CD4-positive, alpha-beta T cell (primary cell): Measurements from ENCODE around the gene MTMR6. TPM values are rescaled to one million over a fixed set of nuclear protein-coding genes. Genes with fewer than 3 reads are reported as not detected.
A peak's percentile ranks its signal among the peaks of the same experiment; 100 is the strongest.

ENCODE experiments used
- ATAC-seq: fragments of 200-7000 bp; cut with Tn5 transposase; one replicate; pipeline ENCODE4 v1.10.0; 2022; ENCODE audit warnings: mild to moderate bottlenecking; ENCODE audit not compliant: poor library complexity
- CTCF ChIA-PET: fragments of 350-600 bp; sonication (Branson Sonifier 250); formaldehyde crosslinking; loops from one replicate; lab custom pipeline; 2021; ENCODE audit warnings: antibody characterized with exemption, inconsistent platforms; lab: Charles Lee
- POLR2A ChIA-PET: fragments of 350-600 bp; sonication (Branson Sonifier 250); formaldehyde crosslinking; loops from one replicate; lab custom pipeline; 2021; ENCODE audit warnings: antibody characterized with exemption, inconsistent platforms; lab: Charles Lee
- DNase-seq, 14 experiments: peaks; one replicate each; pipeline ENCODE4 v3.0.0-alpha.2; 2013 to 2020; ENCODE audit warnings: mixed read lengths in 2 of 14
- H3K27ac ChIP-seq, 2 donors: one replicate each; pipeline versions ENCODE4 v1.5.1 to v1.7.0; 2013; ENCODE audit warnings: low read length in 2 of 2, low read depth in 1 of 2, mild to moderate bottlenecking in 1 of 2
- H3K27me3 ChIP-seq, 2 experiments: 1 replicate in 1 of 2; 2 replicates in 1 of 2; pipeline versions ENCODE4 v1.6.1 to v1.7.0; 2013; ENCODE audit warnings: low read length in 2 of 2, control low read depth in 1 of 2, mild to moderate bottlenecking in 1 of 2, moderate library complexity in 1 of 2; ENCODE audit not compliant: insufficient read depth in 2 of 2, control insufficient read depth in 1 of 2
- H3K36me3 ChIP-seq: one replicate; pipeline ENCODE4 v1.6.1; 2013; ENCODE audit warnings: low read length, control low read depth; ENCODE audit not compliant: insufficient read depth
- H3K4me1 ChIP-seq: one replicate; pipeline ENCODE4 v1.6.1; 2013; ENCODE audit warnings: low read length, control low read depth; ENCODE audit not compliant: insufficient read depth
- H3K4me3 ChIP-seq: one replicate; pipeline ENCODE4 v1.5.1; 2013; ENCODE audit warnings: mild to moderate bottlenecking, low read length, moderate library complexity
- H3K9me3 ChIP-seq, 2 experiments: 1 replicate in 1 of 2; 2 replicates in 1 of 2; pipeline versions ENCODE4 v1.6.1 to v1.7.0; 2013; ENCODE audit warnings: low read length in 2 of 2, mild to moderate bottlenecking in 2 of 2, control low read depth in 1 of 2, moderate library complexity in 1 of 2; ENCODE audit not compliant: control insufficient read depth in 1 of 2, insufficient read depth in 1 of 2
- H3K27ac Mint-ChIP-seq: one replicate; pipeline ENCODE4 v1.8.0; 2020; ENCODE audit warnings: mixed read lengths
- H3K27me3 Mint-ChIP-seq: one replicate; pipeline ENCODE4 v1.8.0; 2021; ENCODE audit warnings: mixed read lengths
- H3K36me3 Mint-ChIP-seq: one replicate; pipeline ENCODE4 v1.8.0; 2021; ENCODE audit warnings: low read depth, mixed read lengths
- H3K4me1 Mint-ChIP-seq: one replicate; pipeline ENCODE4 v1.8.0; 2021; ENCODE audit warnings: low read depth, mixed read lengths
- H3K4me3 Mint-ChIP-seq: one replicate; pipeline ENCODE4 v1.8.0; 2020; ENCODE audit warnings: mild to moderate bottlenecking, mixed read lengths
- H3K9me3 Mint-ChIP-seq: one replicate; pipeline ENCODE4 v1.8.0; 2020; ENCODE audit warnings: mixed read lengths
- intact Hi-C, 2 experiments: fragments of 100-400 bp; cut with DNase I in 1 of 2; cut with micrococcal nuclease in 1 of 2; formaldehyde crosslinking; loops; one replicate each; pipeline versions ENCODE4 v1.15.1 to v1.9.0; 2023 to 2025; cut with DNase I, micrococcal nuclease
- total RNA-seq, 174 experiments: library from RNA in 2 of 174; stranded (reverse) in 2 of 174; gene quantifications; one replicate each; pipeline ENCODE4 v1.2.3 and lab custom pipeline; 2021 to 2026
- TF ChIP-seq, protein P1 (sequence below): fragments of 200-600 bp; IDR thresholded peaks from one replicate; pipeline ENCODE4 v1.8.0; 2022; ENCODE audit warnings: antibody characterized with exemption, mild to moderate bottlenecking

Gene MTMR6
- total RNA-seq, 2 experiments from 2014 or later, result 33.3 to 34.2 TPM

DNA sequence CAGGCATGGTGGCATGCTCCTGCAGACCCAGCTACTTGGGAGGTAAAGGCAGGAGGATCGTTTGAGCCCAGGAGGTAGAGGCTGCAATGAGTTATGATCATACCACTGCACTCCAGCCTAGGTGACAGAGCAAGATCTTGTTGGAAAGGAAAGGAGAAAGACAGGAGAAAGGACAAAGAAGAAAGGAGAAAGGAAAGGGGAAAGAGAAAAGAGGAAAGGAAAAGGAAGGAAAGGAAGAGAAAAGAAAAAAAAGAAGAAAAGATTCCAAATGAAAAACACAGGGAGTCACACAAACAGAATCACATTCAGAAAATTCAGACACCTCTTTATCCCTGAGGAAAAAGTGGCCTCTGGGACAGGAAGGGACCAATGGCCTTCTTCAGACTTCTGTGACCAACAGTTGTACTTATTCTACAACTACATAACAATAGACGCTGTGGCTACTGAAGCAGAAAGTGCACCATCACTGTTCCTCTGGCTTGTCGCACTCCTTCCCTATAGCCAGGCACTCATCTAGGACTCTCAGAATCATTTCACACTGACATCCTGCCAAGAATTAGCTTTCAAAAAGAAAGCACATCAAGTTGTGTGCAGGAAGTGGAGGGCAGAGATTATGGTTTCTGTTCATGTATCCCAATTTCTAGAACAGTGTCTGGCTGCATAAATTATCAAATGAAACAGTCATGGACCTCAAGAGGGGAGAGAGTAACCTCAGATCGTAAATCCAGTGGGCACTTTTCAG is 5.9 kb downstream of the MTMR6 start:
- ChIA-PET CTCF (no interaction called here), POLR2A (no interaction called here)
- Mint-ChIP-seq H3K9me3 (no peaks in the 10 kb centered on the region), H3K27me3 (no peaks in the 10 kb centered on the region), H3K27ac (peak overlapping the region; percentile 76), H3K4me1 (peaks cover 89% of the 10 kb centered on the region), H3K36me3 (peaks cover 27% of the 10 kb centered on the region), H3K4me3 (peak overlapping the region; percentile 2)
- no peaks in the 10 kb centered on the region for H3K9me3 ChIP-seq
- H3K4me1 ChIP-seq, result peaks cover 30% of the 10 kb centered on the region
- no peak overlapping the region for H3K4me3 ChIP-seq
- intact Hi-C loops, result loop anchor here (10.0 kb wide), 2 partner anchors 767 to 1007 kb away; partner anchors contain the start of gene PARP4 (in 1 of the 2)
- H3K27ac ChIP-seq, result no peak overlapping the region
- ATAC-seq (peak; percentile 32), DNase-seq (peak in 1 of 14 experiments; percentile 30)
- H3K27me3 ChIP-seq, result no peaks in the 10 kb centered on the region
- H3K36me3 ChIP-seq, result peaks cover 6% of the 10 kb centered on the region
- TF ChIP-seq, protein P1, sequence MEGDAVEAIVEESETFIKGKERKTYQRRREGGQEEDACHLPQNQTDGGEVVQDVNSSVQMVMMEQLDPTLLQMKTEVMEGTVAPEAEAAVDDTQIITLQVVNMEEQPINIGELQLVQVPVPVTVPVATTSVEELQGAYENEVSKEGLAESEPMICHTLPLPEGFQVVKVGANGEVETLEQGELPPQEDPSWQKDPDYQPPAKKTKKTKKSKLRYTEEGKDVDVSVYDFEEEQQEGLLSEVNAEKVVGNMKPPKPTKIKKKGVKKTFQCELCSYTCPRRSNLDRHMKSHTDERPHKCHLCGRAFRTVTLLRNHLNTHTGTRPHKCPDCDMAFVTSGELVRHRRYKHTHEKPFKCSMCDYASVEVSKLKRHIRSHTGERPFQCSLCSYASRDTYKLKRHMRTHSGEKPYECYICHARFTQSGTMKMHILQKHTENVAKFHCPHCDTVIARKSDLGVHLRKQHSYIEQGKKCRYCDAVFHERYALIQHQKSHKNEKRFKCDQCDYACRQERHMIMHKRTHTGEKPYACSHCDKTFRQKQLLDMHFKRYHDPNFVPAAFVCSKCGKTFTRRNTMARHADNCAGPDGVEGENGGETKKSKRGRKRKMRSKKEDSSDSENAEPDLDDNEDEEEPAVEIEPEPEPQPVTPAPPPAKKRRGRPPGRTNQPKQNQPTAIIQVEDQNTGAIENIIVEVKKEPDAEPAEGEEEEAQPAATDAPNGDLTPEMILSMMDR, result no peak

DNA sequence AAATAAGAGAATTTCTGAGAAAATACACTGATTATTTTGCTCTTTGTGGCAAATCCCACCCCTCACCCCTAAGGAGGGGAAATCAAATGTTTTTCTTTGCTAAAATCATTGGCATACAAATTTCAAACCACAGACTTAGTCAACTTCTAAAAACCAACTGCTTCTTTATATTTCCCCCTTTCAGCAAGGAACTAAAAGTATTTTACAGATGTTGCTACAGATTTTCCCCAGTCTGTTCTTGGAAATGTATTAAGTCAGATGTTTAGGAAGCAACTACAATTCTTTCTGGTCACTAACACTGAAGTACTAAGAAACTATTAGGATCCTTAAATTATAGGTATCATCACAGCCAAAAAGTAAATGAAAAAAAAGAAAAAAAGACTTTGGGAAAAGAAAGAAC is 6.9 kb downstream of the MTMR6 start:
- POLR2A ChIA-PET, result no interaction called here
- H3K27ac ChIP-seq, result no peak overlapping the region
- H3K4me1 Mint-ChIP-seq, result peaks cover 85% of the 10 kb centered on the region
- H3K4me3 ChIP-seq, result no peak overlapping the region
- no peak for ATAC-seq
- peaks cover 6% of the 10 kb centered on the region for H3K36me3 ChIP-seq
- no peaks in the 10 kb centered on the region for H3K27me3 Mint-ChIP-seq
- TF ChIP-seq, protein P1, result no peak
- H3K27me3 ChIP-seq, result no peaks in the 10 kb centered on the region
- CTCF ChIA-PET, result no interaction called here
- peaks cover 20% of the 10 kb centered on the region for H3K4me1 ChIP-seq
- H3K9me3 ChIP-seq, result no peaks in the 10 kb centered on the region
- no peaks in the 10 kb centered on the region for H3K9me3 Mint-ChIP-seq
- DNase-seq, result no peak
- no peak overlapping the region for H3K4me3 Mint-ChIP-seq
- H3K27ac Mint-ChIP-seq, result peak overlapping the region; percentile 76
- H3K36me3 Mint-ChIP-seq, result peaks cover 29% of the 10 kb centered on the region
- intact Hi-C loops, result loop anchor here (10.0 kb wide), 2 partner anchors 766 to 1006 kb away; partner anchors contain the start of gene PARP4 (in 1 of the 2)

DNA sequence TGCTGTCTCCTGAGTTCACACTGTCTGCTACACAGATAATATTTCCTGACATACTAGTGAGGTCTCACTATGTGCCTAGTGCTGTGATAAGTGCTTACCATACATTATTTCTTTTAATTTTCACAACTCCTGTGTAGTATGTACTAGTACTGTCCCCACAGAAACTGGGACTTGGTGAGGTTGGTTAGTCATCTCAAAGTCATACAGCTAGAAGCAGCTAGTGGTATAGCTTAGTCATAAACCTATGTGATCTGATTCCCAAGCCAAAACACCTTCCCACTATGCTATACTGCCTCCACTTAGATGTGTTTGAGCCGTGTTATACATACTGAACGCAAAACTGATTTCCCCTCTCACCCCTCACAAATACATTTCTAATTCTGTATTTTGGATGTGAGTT is 10.5 kb downstream of the MTMR6 start:
- Mint-ChIP-seq H3K9me3 (no peaks in the 10 kb centered on the region), H3K36me3 (peaks cover 49% of the 10 kb centered on the region), H3K27me3 (no peaks in the 10 kb centered on the region), H3K27ac (no peak overlapping the region), H3K4me1 (peaks cover 57% of the 10 kb centered on the region), H3K4me3 (no peak overlapping the region)
- ATAC-seq, result peak; percentile 16
- no peak overlapping the region for H3K4me3 ChIP-seq
- H3K27me3 ChIP-seq, result no peaks in the 10 kb centered on the region
- POLR2A ChIA-PET, result interaction anchor here (0.5 kb wide), 1 partner anchor 606 kb away, joined by 3 read pairs; no protein-coding TSS in a partner anchor
- intact Hi-C loops, result no loop called here
- H3K9me3 ChIP-seq, result no peaks in the 10 kb centered on the region
- H3K4me1 ChIP-seq, result peaks cover 7% of the 10 kb centered on the region
- no peak for DNase-seq
- H3K36me3 ChIP-seq, result peaks cover 20% of the 10 kb centered on the region
- CTCF ChIA-PET, result no interaction called here
- TF ChIP-seq, protein P1, result no peak
- H3K27ac ChIP-seq, result no peak overlapping the region
